Measurements from ENCODE around the gene CD52. TPM values are rescaled to one million over a fixed set of nuclear protein-coding genes. Genes with fewer than 3 reads are reported as not detected.

The CD52 gene, protein sequence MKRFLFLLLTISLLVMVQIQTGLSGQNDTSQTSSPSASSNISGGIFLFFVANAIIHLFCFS
- total RNA-seq: 1 to 10 TPM in 1 of 4 donors, not detected in 3; 4.8 TPM

DNA sequence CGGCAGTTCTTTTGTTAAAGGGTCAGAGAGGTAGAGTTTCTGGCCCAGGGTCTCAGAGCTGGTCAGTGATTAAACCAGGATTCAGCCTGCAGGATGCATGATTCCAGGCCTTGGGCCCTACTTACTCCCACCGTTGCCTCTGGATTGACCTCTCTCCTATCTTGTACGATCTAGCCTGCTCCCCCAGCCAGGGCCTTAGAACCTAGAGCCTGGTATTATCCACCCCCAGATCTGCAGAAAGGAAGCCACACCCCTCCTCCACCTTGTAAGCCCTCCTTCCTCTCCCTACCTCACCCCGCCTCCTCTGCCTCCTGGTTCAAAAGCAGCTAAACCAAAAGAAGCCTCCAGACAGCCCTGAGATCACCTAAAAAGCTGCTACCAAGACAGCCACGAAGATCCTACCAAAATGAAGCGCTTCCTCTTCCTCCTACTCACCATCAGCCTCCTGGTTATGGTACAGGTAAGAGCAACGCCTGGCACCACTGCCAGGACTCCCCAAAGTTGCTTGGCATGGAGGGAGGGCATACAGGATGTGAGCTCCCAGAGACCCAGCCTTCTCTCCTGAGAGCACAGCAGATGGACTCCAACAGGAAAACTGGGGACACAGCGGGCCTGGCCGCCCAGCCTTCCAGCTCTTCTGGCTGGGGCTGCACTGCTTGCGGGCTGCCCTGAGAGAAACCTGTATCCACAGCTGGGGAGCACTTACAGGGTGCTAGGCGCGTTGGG, at the start of gene CD52:
Gene CD52 (plus strand): TSS at position 347 of the 726 bp plus-strand sequence. CDS start 60 bp downstream, at position 407.
- H3K27me3 ChIP-seq: peaks cover 0 to 5% of the 10 kb centered on the region in 2 donors
- H3K36me3 ChIP-seq: no peaks in the 10 kb centered on the region
- TF ChIP-seq, protein P1, sequence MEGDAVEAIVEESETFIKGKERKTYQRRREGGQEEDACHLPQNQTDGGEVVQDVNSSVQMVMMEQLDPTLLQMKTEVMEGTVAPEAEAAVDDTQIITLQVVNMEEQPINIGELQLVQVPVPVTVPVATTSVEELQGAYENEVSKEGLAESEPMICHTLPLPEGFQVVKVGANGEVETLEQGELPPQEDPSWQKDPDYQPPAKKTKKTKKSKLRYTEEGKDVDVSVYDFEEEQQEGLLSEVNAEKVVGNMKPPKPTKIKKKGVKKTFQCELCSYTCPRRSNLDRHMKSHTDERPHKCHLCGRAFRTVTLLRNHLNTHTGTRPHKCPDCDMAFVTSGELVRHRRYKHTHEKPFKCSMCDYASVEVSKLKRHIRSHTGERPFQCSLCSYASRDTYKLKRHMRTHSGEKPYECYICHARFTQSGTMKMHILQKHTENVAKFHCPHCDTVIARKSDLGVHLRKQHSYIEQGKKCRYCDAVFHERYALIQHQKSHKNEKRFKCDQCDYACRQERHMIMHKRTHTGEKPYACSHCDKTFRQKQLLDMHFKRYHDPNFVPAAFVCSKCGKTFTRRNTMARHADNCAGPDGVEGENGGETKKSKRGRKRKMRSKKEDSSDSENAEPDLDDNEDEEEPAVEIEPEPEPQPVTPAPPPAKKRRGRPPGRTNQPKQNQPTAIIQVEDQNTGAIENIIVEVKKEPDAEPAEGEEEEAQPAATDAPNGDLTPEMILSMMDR (IDR thresholded peaks at IDR 0.05): no peak
- TF ChIP-seq POLR2A (IDR thresholded peaks at IDR 0.05) (no peak), EP300 (IDR thresholded peaks at IDR 0.05) (no peak)
- DNase-seq (ENCODE audit: low spot score in 2 of 2): no peak
- H3K4me3 ChIP-seq: peak within 1 kb of the TSS in 1 of 4 donors; percentile 46
- 62 to 78% methylated on average over 12 of the region's 12 CpGs for WGBS, 2 donors
- peak within 1 kb of the TSS in 2 of 4 donors; percentile 28 to 64 for H3K27ac ChIP-seq
- peaks cover 0 to 16% (median 5%) of the 10 kb centered on the region in 4 donors for H3K4me1 ChIP-seq
- H3K9me3 ChIP-seq: no peaks in the 10 kb centered on the region

DNA sequence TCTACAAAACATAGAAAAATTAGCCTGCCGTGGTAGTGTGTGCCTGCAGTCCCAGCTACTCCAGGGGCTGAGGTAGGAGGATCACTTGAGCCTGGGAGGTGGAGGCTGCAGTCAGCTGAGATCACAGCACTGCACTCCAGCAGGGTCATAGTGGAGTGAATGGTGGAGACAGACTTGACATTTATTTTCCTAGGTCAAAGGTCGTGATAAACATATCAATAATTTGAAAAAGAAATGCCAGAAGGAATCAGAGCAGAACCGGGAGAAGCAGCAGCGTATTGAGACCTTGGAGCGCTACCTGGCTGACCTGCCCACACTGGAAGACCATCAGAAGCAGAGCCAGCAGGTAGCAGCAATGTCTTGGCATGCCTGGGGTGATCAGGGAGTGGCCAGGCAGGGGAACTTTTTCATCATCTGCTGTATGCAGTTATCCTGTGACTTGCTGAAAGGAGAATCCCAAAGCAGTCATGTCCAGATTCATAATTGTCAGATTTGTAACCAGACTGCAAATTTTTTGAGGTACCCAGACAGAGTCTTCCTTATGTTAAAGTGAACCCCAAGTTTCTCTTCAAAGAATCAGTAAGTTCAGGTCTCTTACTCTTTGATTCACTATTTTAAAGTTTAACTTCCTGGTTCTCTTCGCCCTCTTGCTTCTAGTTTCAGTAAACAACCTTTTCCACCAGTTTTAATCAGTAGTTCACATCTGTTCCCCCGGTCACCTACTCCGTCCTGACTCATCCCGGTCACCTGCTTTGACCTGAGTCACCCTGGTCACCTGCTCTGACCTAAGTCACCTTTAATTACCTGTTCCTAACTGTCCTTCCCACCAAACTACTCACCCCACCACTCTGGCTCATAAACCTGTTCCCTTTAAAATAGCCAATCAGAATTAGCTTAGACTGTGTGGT, 49.2 kb upstream of the CD52 start:
- TF ChIP-seq EP300 (IDR thresholded peaks at IDR 0.05) (no peak), POLR2A (IDR thresholded peaks at IDR 0.05) (no peak)
- TF ChIP-seq, protein P1 (IDR thresholded peaks at IDR 0.05): no peak
- Histone ChIP-seq H3K27me3 (no peaks in the 10 kb centered on the region), H3K4me3 (no peak overlapping the region), H3K27ac (no peak overlapping the region), H3K4me1 (no peaks in the 10 kb centered on the region), H3K9me3 (peaks cover 0 to 5% (median 0%) of the 10 kb centered on the region in 4 donors), H3K36me3 (peaks cover 0 to 56% (median 4%) of the 10 kb centered on the region in 3 donors)
- DNase-seq (ENCODE audit: low spot score in 2 of 2): no peak
- 91 to 95% methylated on average over 9 of the region's 9 CpGs for WGBS, 2 donors

DNA sequence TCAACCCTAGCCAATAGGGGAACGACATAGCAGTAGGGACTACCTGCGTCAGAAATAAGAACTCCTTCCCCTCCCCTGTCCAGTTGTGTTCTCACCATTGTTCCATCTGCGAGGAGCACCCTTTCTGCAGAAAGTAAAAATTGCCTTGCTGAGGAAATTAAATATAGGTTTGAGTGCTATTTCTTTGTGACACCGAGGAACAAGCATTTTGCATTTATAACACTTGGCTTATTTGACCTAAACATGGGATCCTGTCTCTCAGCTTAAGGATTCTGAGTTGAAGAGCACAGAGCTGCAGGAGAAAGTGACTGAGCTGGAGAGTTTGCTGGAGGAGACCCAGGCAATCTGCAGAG, 48.6 kb upstream of the CD52 start:
- WGBS, 2 donors: 97 to 99% methylated on average over 4 of the region's 4 CpGs
- Histone ChIP-seq H3K27me3 (no peaks in the 10 kb centered on the region), H3K4me1 (no peaks in the 10 kb centered on the region), H3K9me3 (peaks cover 0 to 5% (median 0%) of the 10 kb centered on the region in 4 donors), H3K27ac (no peak overlapping the region), H3K4me3 (no peak overlapping the region), H3K36me3 (peaks cover 0 to 52% (median 4%) of the 10 kb centered on the region in 3 donors)
- TF ChIP-seq, protein P1 (IDR thresholded peaks at IDR 0.05): no peak
- TF ChIP-seq POLR2A (IDR thresholded peaks at IDR 0.05): no peak
- no peak for TF ChIP-seq EP300 (IDR thresholded peaks at IDR 0.05)
- no peak for DNase-seq (ENCODE audit: low spot score in 2 of 2)

DNA sequence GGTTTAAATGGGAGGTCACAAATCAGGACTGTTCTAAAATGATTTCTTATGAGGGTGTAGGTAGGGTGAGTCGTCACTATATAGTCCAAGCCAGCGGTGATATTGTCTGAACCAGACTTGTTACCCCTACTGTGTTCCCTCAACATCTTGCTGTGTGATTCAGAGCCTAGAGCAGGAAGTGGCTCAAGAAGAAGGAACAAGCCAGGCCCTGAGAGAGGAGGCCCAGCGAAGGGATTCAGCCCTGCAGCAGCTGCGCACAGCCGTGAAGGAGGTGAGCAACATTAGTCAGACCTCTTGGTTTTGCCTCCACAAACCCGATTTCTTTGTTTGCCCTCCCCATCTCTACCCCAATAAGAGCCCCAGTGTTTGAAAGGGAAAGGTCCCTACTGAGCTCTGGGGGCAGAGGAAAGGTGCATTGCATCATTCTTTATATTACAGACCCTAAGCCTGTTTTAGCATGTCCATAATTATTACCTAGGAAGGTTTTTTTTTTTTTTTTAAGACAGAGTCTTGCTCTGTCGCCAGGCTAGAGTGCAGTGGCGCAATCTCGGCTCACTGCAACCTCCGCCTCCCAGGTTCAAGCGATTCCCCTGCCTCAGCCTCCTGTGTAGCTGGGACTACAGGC, 42.8 kb upstream of the CD52 start:
- H3K27ac ChIP-seq: peak overlapping the region in 3 of 4 donors; percentile 96 to 99 (median 97)
- H3K9me3 ChIP-seq: no peaks in the 10 kb centered on the region
- WGBS, 2 donors: 79 to 86% methylated on average over 11 of the region's 11 CpGs
- H3K4me1 ChIP-seq: peaks cover 0 to 49% (median 44%) of the 10 kb centered on the region in 4 donors
- no peak overlapping the region for H3K4me3 ChIP-seq
- DNase-seq (ENCODE audit: low spot score in 2 of 2): no peak
- peaks cover 0 to 29% (median 0%) of the 10 kb centered on the region in 3 donors for H3K36me3 ChIP-seq
- no peaks in the 10 kb centered on the region for H3K27me3 ChIP-seq
- no peak for TF ChIP-seq EP300 (IDR thresholded peaks at IDR 0.05)
- TF ChIP-seq POLR2A (IDR thresholded peaks at IDR 0.05): no peak
- TF ChIP-seq, protein P1 (IDR thresholded peaks at IDR 0.05): no peak
